ENCODE data around the gene MAGEA9B. TPM values are rescaled to one million over a fixed set of nuclear protein-coding genes. Genes with fewer than 3 reads are reported as not detected.
"Not testable (repeated sequence)": the region's sequence is repeated elsewhere in the genome, so short reads cannot be mapped to it uniquely, and the experiment has no call there.

The MAGEA9B gene
- total RNA-seq, 1 donor from 2014 or later: not detected

GRCh38 chrX:149610511-149610910 lies 23.3 kb upstream of the MAGEA9B start:
- Mint-ChIP-seq H3K9me3 (peaks cover 10% of the 10 kb centered on the region), H3K27me3 (ENCODE audit: low read depth) (no peaks in the 10 kb centered on the region), H3K27ac (ENCODE audit: unreplicated experiment) (no peak overlapping the region), H3K4me3 (no peak overlapping the region), H3K36me3 (ENCODE audit: low read depth) (peaks cover 9% of the 10 kb centered on the region), H3K4me1 (no peaks in the 10 kb centered on the region)
- no peak for DNase-seq (ENCODE audit: low read depth, low spot score)
- no peak for TF ChIP-seq CTCF (conservative IDR thresholded peaks at IDR 0.05)

- Mint-ChIP-seq H3K9me3 (peaks cover 7% of the 10 kb centered on the region), H3K27me3 (ENCODE audit: low read depth) (no peaks in the 10 kb centered on the region), H3K4me1 (no peaks in the 10 kb centered on the region), H3K4me3 (no peak overlapping the region), H3K27ac (ENCODE audit: unreplicated experiment) (no peak overlapping the region), H3K36me3 (ENCODE audit: low read depth) (peaks cover 16% of the 10 kb centered on the region)
- DNase-seq (ENCODE audit: low read depth, low spot score): no peak
- no peak for TF ChIP-seq CTCF (conservative IDR thresholded peaks at IDR 0.05)
Observed at GRCh38 chrX:149607699-149608098, 20.4 kb upstream of the MAGEA9B start.

GRCh38 chrX:149605248-149605885 lies 18.1 kb upstream of the MAGEA9B start:
- DNase-seq (ENCODE audit: low read depth, low spot score); H3K4me3 Mint-ChIP-seq; H3K27ac Mint-ChIP-seq (ENCODE audit: unreplicated experiment); H3K27me3 Mint-ChIP-seq (ENCODE audit: low read depth); H3K4me1 Mint-ChIP-seq; H3K9me3 Mint-ChIP-seq: not testable (repeated sequence)
- H3K36me3 Mint-ChIP-seq (ENCODE audit: low read depth): peaks cover 13% of the 10 kb centered on the region

DNA sequence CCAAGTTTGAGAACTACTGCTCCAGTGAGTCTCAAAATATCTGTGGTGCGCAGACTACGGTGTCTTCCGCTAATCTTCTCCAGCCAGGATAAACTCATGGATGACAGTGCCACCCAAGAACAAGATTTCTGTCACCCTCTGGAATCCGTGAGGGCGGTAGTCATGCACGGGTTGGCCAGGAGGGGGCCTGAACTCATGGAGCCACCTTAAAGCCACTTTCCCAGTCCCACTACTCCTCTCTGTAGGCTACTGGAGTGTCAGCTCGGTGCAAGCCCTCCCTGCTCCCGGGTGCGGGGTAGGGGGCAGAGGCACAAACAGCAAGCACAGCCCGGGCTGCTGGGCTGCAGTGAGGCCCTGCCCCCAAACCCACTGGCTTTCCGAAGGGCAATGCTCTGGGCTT lies 11.3 kb upstream of the MAGEA9B start:
- not testable (repeated sequence) for DNase-seq (ENCODE audit: low read depth, low spot score); H3K27ac Mint-ChIP-seq (ENCODE audit: unreplicated experiment); H3K27me3 Mint-ChIP-seq (ENCODE audit: low read depth); H3K4me3 Mint-ChIP-seq; H3K36me3 Mint-ChIP-seq (ENCODE audit: low read depth); H3K9me3 Mint-ChIP-seq; H3K4me1 Mint-ChIP-seq
- peak; percentile 19 for TF ChIP-seq CTCF (conservative IDR thresholded peaks at IDR 0.05)

DNA sequence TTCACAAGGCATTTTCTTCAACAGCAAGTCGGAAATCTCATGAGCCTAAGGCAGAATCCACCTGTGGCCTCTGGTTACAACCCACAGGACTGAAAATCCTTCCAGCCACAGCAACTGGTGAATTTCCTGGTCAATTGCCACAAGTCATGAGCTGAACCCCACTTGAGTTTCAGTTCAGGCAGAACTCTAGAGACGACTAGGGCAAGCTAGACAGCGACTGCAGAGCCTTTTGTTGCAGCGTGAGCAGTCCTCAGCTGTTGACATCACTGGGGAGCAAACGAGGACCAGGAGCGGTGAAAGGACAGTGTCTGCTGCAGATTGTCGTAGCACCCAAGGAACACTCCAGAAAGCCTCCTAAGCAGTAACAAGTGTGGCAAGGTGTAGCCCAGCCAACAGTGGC lies 8.7 kb upstream of the MAGEA9B start:
- not testable (repeated sequence) for H3K9me3 Mint-ChIP-seq

GRCh38 chrX:149595214-149595613 lies 8.0 kb upstream of the MAGEA9B start, which contains the start of gene HSFX2:
Gene HSFX2, minus strand, starts transcription at chrX:149595314. Its CDS starts 614 bp downstream, at chrX:149594700.
- H3K4me1 Mint-ChIP-seq; H3K36me3 Mint-ChIP-seq (ENCODE audit: low read depth); DNase-seq (ENCODE audit: low read depth, low spot score); H3K27me3 Mint-ChIP-seq (ENCODE audit: low read depth); H3K9me3 Mint-ChIP-seq; H3K27ac Mint-ChIP-seq (ENCODE audit: unreplicated experiment); H3K4me3 Mint-ChIP-seq: not testable (repeated sequence)

More for the DNA sequence above, 8.7 kb upstream of the MAGEA9B start:
- H3K27me3 Mint-ChIP-seq (ENCODE audit: low read depth); DNase-seq (ENCODE audit: low read depth, low spot score); H3K4me3 Mint-ChIP-seq; H3K27ac Mint-ChIP-seq (ENCODE audit: unreplicated experiment); H3K4me1 Mint-ChIP-seq; H3K36me3 Mint-ChIP-seq (ENCODE audit: low read depth): not testable (repeated sequence)

- H3K36me3 Mint-ChIP-seq (ENCODE audit: low read depth); DNase-seq (ENCODE audit: low read depth, low spot score); H3K27me3 Mint-ChIP-seq (ENCODE audit: low read depth): not testable (repeated sequence)
Observed at GRCh38 chrX:149590993-149591392, 3.7 kb upstream of the MAGEA9B start.

DNA sequence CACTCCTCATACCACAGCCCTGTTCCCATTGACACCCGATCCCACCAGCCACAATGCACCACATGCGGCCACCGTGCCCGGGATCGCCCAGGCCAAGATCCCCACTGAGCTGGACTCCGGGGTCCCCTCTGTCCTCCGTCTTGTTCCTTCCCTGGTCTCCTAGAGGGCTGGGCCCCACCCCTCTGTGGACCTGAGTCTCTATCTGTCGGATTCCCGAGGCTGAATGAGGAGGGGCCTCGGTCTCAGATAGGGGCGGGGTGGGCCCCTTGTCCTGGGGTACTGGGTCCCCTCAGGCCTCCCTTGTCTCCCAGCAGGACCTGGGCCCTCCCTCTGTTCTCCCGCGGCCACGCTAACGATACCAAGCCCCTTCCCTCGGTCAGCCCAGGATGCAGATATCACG lies 1.6 kb downstream of the MAGEA9B start:
- not testable (repeated sequence) for H3K27ac Mint-ChIP-seq (ENCODE audit: unreplicated experiment); DNase-seq (ENCODE audit: low read depth, low spot score); H3K4me3 Mint-ChIP-seq; H3K9me3 Mint-ChIP-seq; H3K36me3 Mint-ChIP-seq (ENCODE audit: low read depth); H3K4me1 Mint-ChIP-seq; H3K27me3 Mint-ChIP-seq (ENCODE audit: low read depth)

More at GRCh38 chrX:149590993-149591392, 3.7 kb upstream of the MAGEA9B start:
- not testable (repeated sequence) for H3K4me3 Mint-ChIP-seq; H3K9me3 Mint-ChIP-seq; H3K27ac Mint-ChIP-seq (ENCODE audit: unreplicated experiment); H3K4me1 Mint-ChIP-seq

GRCh38 chrX:149573456-149573855 lies 13.8 kb downstream of the MAGEA9B start:
- not testable (repeated sequence) for H3K27ac Mint-ChIP-seq (ENCODE audit: unreplicated experiment); H3K4me3 Mint-ChIP-seq; H3K27me3 Mint-ChIP-seq (ENCODE audit: low read depth); H3K36me3 Mint-ChIP-seq (ENCODE audit: low read depth); H3K9me3 Mint-ChIP-seq; DNase-seq (ENCODE audit: low read depth, low spot score)
- peaks cover 19% of the 10 kb centered on the region for H3K4me1 Mint-ChIP-seq
